Measurements from ENCODE around the gene ANK3. TPM values are rescaled to one million over a fixed set of nuclear protein-coding genes. Genes with fewer than 3 reads are reported as not detected.

ANK3 gene
- total and polyA plus RNA-seq, 2 donors (not counting 3 experiments of a cell fraction or from before 2014, with no cell fraction given), result 0.88 to 8.5 TPM

DNA sequence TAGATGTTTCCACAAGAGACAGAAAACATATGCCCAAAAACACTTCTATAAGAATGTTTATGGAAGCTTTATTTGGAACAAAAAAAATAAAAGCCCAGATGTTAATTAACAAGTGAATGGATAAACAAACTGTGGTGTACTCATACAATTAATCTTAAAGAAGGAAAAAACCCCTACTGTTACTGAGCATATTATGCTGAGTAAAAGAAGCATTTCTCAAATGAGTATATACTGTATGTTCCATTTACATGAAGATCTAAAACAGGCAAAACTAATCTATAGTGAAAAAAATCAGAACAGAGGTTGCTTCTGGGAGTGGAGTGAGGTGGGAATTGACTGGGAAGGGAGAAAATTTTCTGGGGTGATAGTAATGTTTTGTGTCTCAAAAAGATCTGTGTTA, 15.5 kb upstream of the ANK3 start:
- FAIRE-seq (no peak), DNase-seq (ENCODE audit: low read depth, low spot score) (no peak)
- dilution Hi-C loops (cut with MboI; ENCODE audit: extremely low pct_ligation_motif_present, low sequenced_read_pairs), result no loop called here
- no peaks in the 10 kb centered on the region for H3K4me1 ChIP-seq (ENCODE audit: control insufficient read depth, extremely low read depth, insufficient read depth, low read length)
- H3K9ac ChIP-seq (replicated peaks; ENCODE audit: extremely low read depth, insufficient read depth, low read length), result no peak overlapping the region
- BruUV-seq (replicated peaks), result no TSS peak
- no peaks in the 10 kb centered on the region for H3K9me1 ChIP-seq (replicated peaks; ENCODE audit: control insufficient read depth, extremely low read depth, insufficient read depth, low read length)
- H2AFZ ChIP-seq (ENCODE audit: low read depth, low read length), result no peak overlapping the region
- no peaks in the 10 kb centered on the region for H3K36me3 ChIP-seq (ENCODE audit: control insufficient read depth in 2 of 2, extremely low read depth in 1 of 2, insufficient read depth in 2 of 2, low read length in 2 of 2)
- ChIA-PET CTCF (no interaction called here), POLR2A (no interaction called here)
- no peak overlapping the region for H3K27ac ChIP-seq (ENCODE audit: insufficient read depth, low read depth, low read length)
- no peak overlapping the region for H3K4me2 ChIP-seq (ENCODE audit: insufficient read depth, low read length)
- intact Hi-C loops (cut with micrococcal nuclease), result no loop called here
- H3K4me3 ChIP-seq (replicated peaks in 1 of 3; ENCODE audit: insufficient read depth in 1 of 3, low read depth in 1 of 3, low read length in 3 of 3), result no peak overlapping the region
- no peaks in the 10 kb centered on the region for H3K27me3 ChIP-seq (ENCODE audit: control insufficient read depth in 2 of 2, insufficient read depth in 2 of 2, low read length in 2 of 2)
- H3K79me2 ChIP-seq (ENCODE audit: control insufficient read depth, insufficient read depth, low read length), result no peaks in the 10 kb centered on the region
- no peaks in the 10 kb centered on the region for H3K9me3 ChIP-seq (replicated peaks; ENCODE audit: control insufficient read depth, insufficient read depth, low read length)
- TF ChIP-seq JUN (IDR thresholded peaks at IDR 0.05; ENCODE audit: borderline replicate concordance, insufficient read depth, insufficient read length, low read depth), result no peak
- no peaks in the 10 kb centered on the region for H4K20me1 ChIP-seq (replicated peaks; ENCODE audit: control insufficient read depth, extremely low read depth, insufficient read depth, low read length)

DNA sequence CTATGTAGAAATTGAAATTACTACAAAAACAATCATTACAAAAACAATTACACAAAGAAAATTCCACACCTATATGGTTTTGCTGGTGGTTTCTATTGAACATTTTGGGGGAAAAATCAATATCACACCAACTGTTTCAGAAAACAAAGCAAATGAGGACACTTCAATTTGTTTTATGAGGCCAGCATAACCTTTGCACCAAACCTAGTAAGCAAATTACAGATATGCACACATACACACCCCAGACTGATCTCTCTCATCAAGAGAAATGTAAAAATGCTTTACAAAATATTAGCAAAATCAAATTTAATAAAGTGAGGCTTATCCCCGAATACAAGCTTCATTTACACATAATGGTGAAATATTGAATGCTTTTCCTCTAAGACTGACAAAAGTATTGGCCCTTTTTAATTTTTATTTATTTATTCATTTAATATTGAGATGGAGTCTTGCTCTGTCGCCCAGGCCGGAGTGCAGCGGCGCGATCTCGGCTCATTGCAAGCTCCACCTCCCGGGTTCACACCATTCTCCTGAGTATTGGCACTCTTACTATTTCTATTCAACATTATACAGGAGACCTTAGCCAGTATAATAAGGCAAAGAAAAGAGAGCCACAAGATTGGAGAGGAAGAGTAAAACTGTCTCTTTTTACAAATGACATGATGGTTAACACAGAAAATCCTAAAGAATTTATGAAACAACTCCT, 13.6 kb upstream of the ANK3 start:
- no peak overlapping the region for H3K4me2 ChIP-seq (ENCODE audit: insufficient read depth, low read length)
- CTCF ChIA-PET, result no interaction called here
- dilution Hi-C loops (cut with MboI; ENCODE audit: extremely low pct_ligation_motif_present, low sequenced_read_pairs), result no loop called here
- H2AFZ ChIP-seq (ENCODE audit: low read depth, low read length), result no peak overlapping the region
- no peaks in the 10 kb centered on the region for H3K9me1 ChIP-seq (replicated peaks; ENCODE audit: control insufficient read depth, extremely low read depth, insufficient read depth, low read length)
- TF ChIP-seq FOS (IDR thresholded peaks at IDR 0.05; ENCODE audit: borderline replicate concordance, insufficient read depth, low read length) (no peak), POLR2AphosphoS5 (IDR thresholded peaks at IDR 0.05; ENCODE audit: insufficient read depth, low read depth, low read length) (no peak), EZH2 (IDR thresholded peaks at IDR 0.05; ENCODE audit: borderline replicate concordance, low read depth, low read length, severe bottlenecking) (no peak), GATA2 (IDR thresholded peaks at IDR 0.05; ENCODE audit: insufficient read depth, insufficient read length, low read depth, low read length) (no peak), MYC (IDR thresholded peaks at IDR 0.05; ENCODE audit: low read depth, low read length) (no peak), JUN (IDR thresholded peaks at IDR 0.05; ENCODE audit: borderline replicate concordance, insufficient read depth, insufficient read length, low read depth) (no peak), POLR2A (IDR thresholded peaks at IDR 0.05; ENCODE audit: low read depth, low read length) (no peak)
- TF ChIP-seq, protein P1, sequence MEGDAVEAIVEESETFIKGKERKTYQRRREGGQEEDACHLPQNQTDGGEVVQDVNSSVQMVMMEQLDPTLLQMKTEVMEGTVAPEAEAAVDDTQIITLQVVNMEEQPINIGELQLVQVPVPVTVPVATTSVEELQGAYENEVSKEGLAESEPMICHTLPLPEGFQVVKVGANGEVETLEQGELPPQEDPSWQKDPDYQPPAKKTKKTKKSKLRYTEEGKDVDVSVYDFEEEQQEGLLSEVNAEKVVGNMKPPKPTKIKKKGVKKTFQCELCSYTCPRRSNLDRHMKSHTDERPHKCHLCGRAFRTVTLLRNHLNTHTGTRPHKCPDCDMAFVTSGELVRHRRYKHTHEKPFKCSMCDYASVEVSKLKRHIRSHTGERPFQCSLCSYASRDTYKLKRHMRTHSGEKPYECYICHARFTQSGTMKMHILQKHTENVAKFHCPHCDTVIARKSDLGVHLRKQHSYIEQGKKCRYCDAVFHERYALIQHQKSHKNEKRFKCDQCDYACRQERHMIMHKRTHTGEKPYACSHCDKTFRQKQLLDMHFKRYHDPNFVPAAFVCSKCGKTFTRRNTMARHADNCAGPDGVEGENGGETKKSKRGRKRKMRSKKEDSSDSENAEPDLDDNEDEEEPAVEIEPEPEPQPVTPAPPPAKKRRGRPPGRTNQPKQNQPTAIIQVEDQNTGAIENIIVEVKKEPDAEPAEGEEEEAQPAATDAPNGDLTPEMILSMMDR (IDR thresholded peaks at IDR 0.05; ENCODE audit: extremely low read depth in 1 of 2, insufficient read depth in 1 of 2, low read depth in 1 of 2, low read length in 2 of 2), result no peak
- TF ChIP-seq, protein P2, sequence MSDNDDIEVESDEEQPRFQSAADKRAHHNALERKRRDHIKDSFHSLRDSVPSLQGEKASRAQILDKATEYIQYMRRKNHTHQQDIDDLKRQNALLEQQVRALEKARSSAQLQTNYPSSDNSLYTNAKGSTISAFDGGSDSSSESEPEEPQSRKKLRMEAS (IDR thresholded peaks at IDR 0.05; ENCODE audit: insufficient read depth, insufficient read length), result no peak
- POLR2A ChIA-PET, result no interaction called here
- intact Hi-C loops (cut with micrococcal nuclease), result no loop called here
- no peaks in the 10 kb centered on the region for H4K20me1 ChIP-seq (replicated peaks; ENCODE audit: control insufficient read depth, extremely low read depth, insufficient read depth, low read length)
- H3K9me3 ChIP-seq (replicated peaks; ENCODE audit: control insufficient read depth, insufficient read depth, low read length), result no peaks in the 10 kb centered on the region
- no peak overlapping the region for H3K4me3 ChIP-seq (replicated peaks in 1 of 3; ENCODE audit: insufficient read depth in 1 of 3, low read depth in 1 of 3, low read length in 3 of 3)
- H3K79me2 ChIP-seq (ENCODE audit: control insufficient read depth, insufficient read depth, low read length), result no peaks in the 10 kb centered on the region
- FAIRE-seq, result no peak
- BruUV-seq (replicated peaks), result no TSS peak
- DNase-seq (ENCODE audit: low read depth, low spot score), result no peak
- H3K36me3 ChIP-seq (ENCODE audit: control insufficient read depth in 2 of 2, extremely low read depth in 1 of 2, insufficient read depth in 2 of 2, low read length in 2 of 2), result no peaks in the 10 kb centered on the region
- no peaks in the 10 kb centered on the region for H3K4me1 ChIP-seq (ENCODE audit: control insufficient read depth, extremely low read depth, insufficient read depth, low read length)
- H3K27me3 ChIP-seq (ENCODE audit: control insufficient read depth in 2 of 2, insufficient read depth in 2 of 2, low read length in 2 of 2), result no peaks in the 10 kb centered on the region
- no peak overlapping the region for H3K9ac ChIP-seq (replicated peaks; ENCODE audit: extremely low read depth, insufficient read depth, low read length)
- no peak overlapping the region for H3K27ac ChIP-seq (ENCODE audit: insufficient read depth, low read depth, low read length)
